Activated CD4-positive, alpha-beta T cell treated with anti-CD3 and anti-CD28 coated beads, Interleukin-2, amount 10 ng/mL, durations not matched to agents 24 days and 14 days (primary cell): Measurements from ENCODE around the gene HLF. TPM values are rescaled to one million over a fixed set of nuclear protein-coding genes. Genes with fewer than 3 reads are reported as not detected.

Experiments used
- DNase-seq: peaks from one replicate; pipeline ENCODE4 v3.0.0; 2022
- H3K27ac Mint-ChIP-seq: one replicate; pipeline ENCODE4 v1.8.0; 2022; ENCODE audit warnings: mild to moderate bottlenecking, mixed read lengths
- H3K27me3 Mint-ChIP-seq: one replicate; pipeline ENCODE4 v1.8.0; 2022; ENCODE audit warnings: mixed read lengths
- H3K36me3 Mint-ChIP-seq: one replicate; pipeline ENCODE4 v1.8.0; 2022; ENCODE audit warnings: low read depth, mild to moderate bottlenecking, mixed read lengths
- H3K4me1 Mint-ChIP-seq: one replicate; pipeline ENCODE4 v1.8.0; 2021; ENCODE audit warnings: mixed read lengths
- H3K4me3 Mint-ChIP-seq: one replicate; pipeline ENCODE4 v1.8.0; 2022; ENCODE audit warnings: mild to moderate bottlenecking, moderate library complexity, mixed read lengths
- H3K9me3 Mint-ChIP-seq: one replicate; pipeline ENCODE4 v1.8.0; 2021; ENCODE audit warnings: mixed read lengths
- intact Hi-C: fragments of 100-400 bp; cut with micrococcal nuclease; formaldehyde crosslinking; loops from one replicate; pipeline ENCODE4 v1.15.1; 2023
- total RNA-seq: library from RNA; stranded (reverse); gene quantifications from 2 replicates; pipeline ENCODE4 v1.2.3, GENCODE V29; 2022

Gene HLF
- total RNA-seq, 1 donor from 2014 or later, result 1.3 TPM

DNA sequence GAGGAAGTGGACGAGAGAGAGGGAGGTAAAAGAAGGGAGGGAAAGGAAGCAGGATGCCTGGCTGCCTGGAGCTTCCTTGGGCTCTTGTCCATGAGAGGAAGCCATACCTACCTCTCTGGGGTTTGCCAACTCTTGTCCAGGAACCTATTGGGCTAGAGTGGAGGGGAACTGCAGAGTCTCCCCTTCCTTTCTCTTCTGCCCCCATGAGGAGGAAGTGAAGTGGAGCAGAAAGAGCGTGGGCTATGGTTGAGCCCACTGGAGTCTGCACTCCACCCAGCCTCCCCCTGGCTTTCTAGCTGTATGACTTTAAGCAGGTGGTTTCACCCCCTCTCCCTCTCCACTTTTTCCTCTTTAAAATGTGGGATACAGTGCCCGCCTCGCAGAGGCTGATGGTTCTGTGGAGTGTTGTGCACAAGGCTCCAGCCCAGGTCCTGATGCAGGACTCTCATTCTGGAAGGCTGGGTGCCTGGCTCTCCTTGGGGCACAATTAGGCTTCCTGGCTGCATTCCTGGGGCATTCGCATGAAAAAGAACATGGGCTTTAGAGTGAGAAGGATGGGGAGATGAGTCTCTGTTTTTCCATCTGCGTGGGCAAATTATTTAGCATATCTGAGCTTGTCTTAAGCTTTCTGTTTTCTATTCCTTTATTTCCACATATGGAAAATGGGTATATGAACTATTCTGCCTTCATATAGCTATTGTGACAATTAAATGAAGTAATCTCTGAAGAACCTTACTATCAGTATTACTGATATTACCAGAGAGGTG, 40.7 kb downstream of the HLF start:
- no peaks in the 10 kb centered on the region for H3K9me3 Mint-ChIP-seq
- DNase-seq, result no peak
- no peak overlapping the region for H3K27ac Mint-ChIP-seq
- H3K36me3 Mint-ChIP-seq, result no peaks in the 10 kb centered on the region
- peaks cover 7% of the 10 kb centered on the region for H3K27me3 Mint-ChIP-seq
- H3K4me1 Mint-ChIP-seq, result peaks cover 2% of the 10 kb centered on the region
- intact Hi-C loops, result no loop called here
- no peak overlapping the region for H3K4me3 Mint-ChIP-seq

- H3K4me1 Mint-ChIP-seq, result peaks cover 2% of the 10 kb centered on the region
- no peaks in the 10 kb centered on the region for H3K36me3 Mint-ChIP-seq
- H3K9me3 Mint-ChIP-seq, result no peaks in the 10 kb centered on the region
- H3K27ac Mint-ChIP-seq, result no peak overlapping the region
- no peak for DNase-seq
- intact Hi-C loops, result no loop called here
- no peak overlapping the region for H3K4me3 Mint-ChIP-seq
- peaks cover 7% of the 10 kb centered on the region for H3K27me3 Mint-ChIP-seq
These were observed 43.1 kb downstream of the HLF start for GRCh38 chr17:55307879-55308278.

- Mint-ChIP-seq H3K36me3 (no peaks in the 10 kb centered on the region), H3K9me3 (no peaks in the 10 kb centered on the region), H3K4me3 (no peak overlapping the region), H3K27me3 (peaks cover 7% of the 10 kb centered on the region), H3K4me1 (no peaks in the 10 kb centered on the region), H3K27ac (no peak overlapping the region)
- DNase-seq, result no peak
- intact Hi-C loops, result no loop called here
These were observed 44.0 kb downstream of the HLF start for GRCh38 chr17:55308613-55309391.

GRCh38 chr17:55311767-55312375, 47.1 kb downstream of the HLF start:
- Mint-ChIP-seq H3K27me3 (peaks cover 7% of the 10 kb centered on the region), H3K4me3 (no peak overlapping the region), H3K4me1 (peaks cover 15% of the 10 kb centered on the region), H3K27ac (no peak overlapping the region), H3K9me3 (no peaks in the 10 kb centered on the region), H3K36me3 (no peaks in the 10 kb centered on the region)
- no peak for DNase-seq
- intact Hi-C loops, result no loop called here

DNA sequence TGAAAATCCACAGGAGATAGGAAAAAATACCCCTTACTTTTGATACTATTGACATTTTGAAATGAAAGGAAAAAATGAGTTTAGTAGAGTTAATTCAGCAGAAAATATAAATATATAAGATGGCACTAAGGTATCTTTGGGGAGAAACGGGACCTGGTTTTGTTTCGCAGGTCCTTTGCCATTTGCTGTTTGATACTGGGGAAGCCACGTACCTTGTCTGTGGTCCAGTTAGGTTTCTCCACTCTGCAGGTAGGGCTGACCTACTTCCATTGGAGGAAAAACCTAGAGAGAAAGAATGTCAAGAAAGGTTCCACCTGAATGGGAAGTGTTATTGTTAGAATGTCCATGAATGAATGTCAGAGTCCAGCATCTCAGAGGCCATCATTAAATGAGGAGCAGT, 48.1 kb downstream of the HLF start:
- intact Hi-C loops, result no loop called here
- Mint-ChIP-seq H3K4me3 (no peak overlapping the region), H3K9me3 (no peaks in the 10 kb centered on the region), H3K36me3 (no peaks in the 10 kb centered on the region), H3K27me3 (peaks cover 7% of the 10 kb centered on the region), H3K27ac (no peak overlapping the region), H3K4me1 (peaks cover 15% of the 10 kb centered on the region)
- DNase-seq, result no peak

DNA sequence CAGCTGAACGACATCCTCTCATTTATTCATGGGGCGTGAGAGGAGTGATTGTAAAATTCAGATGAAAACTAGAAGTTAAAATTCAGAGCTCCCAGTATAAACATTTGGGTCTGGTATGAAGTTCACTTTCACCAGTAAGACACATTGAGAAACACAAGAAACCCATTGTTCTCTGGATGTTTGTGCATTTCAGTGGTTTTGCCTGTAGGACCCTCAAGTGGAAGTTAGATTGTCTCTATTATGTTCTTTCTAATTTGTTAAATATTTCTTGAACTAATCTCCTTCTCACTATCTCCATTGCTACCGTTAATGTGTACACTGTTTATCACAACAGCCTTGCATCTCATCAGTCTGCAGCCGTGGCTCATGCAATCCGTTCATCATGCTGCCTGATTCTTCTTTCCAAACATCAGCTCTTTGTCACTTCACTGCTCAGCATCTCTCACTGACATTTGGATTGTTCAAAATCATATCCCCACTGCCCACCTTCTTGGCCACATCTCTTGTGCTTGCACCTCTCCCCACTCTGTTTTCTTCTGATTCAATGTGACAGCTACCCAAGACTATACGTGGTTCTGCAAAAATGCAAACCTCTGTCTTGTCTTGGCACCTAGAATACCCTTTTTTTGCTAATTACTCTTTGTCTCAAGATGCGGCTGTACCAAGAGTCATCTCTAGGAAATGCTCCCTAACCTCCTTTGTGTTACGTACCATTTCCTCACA, 49.5 kb downstream of the HLF start:
- Mint-ChIP-seq H3K9me3 (no peaks in the 10 kb centered on the region), H3K4me1 (peaks cover 15% of the 10 kb centered on the region), H3K27ac (peak overlapping the region; percentile 82), H3K4me3 (peak overlapping the region; percentile 24), H3K36me3 (no peaks in the 10 kb centered on the region), H3K27me3 (peaks cover 7% of the 10 kb centered on the region)
- intact Hi-C loops, result no loop called here
- no peak for DNase-seq

DNA sequence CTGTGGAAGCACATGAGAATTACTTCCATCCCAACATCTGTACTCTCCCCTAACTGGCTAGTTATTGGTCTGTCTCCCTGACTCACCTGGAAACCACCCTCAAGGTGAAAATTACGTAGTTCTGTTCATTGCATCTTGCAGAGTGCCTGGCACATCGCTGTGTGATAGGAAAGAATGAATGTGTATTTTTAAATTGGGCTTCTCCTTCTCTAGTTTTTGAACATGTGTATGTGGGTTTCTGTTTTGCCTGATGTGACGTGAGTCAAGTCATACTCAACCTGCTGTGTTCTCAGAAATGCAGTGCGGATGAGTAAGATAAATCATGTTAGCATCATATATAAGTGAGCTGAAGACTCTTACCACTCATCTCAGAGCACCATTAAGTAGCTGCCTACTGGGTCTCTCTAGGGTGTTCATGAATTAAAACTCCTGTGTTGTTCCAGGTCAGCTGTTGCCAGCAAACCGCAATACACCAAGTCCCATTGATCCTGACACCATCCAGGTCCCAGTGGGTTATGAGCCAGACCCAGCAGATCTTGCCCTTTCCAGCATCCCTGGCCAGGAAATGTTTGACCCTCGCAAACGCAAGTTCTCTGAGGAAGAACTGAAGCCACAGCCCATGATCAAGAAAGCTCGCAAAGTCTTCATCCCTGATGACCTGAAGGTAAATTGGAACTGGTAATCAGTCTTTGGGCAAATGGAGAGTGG, 50.2 kb downstream of the HLF start:
- Mint-ChIP-seq H3K27me3 (peaks cover 3% of the 10 kb centered on the region), H3K4me3 (peak overlapping the region; percentile 25), H3K27ac (peak overlapping the region; percentile 82), H3K4me1 (peaks cover 15% of the 10 kb centered on the region), H3K9me3 (no peaks in the 10 kb centered on the region), H3K36me3 (no peaks in the 10 kb centered on the region)
- intact Hi-C loops, result loop anchor here (1.0 kb wide), 1 partner anchor 29 kb away; no protein-coding TSS in a partner anchor
- peak; percentile 74 for DNase-seq

GRCh38 chr17:55316499-55316898, 51.7 kb downstream of the HLF start:
- H3K36me3 Mint-ChIP-seq, result no peaks in the 10 kb centered on the region
- DNase-seq, result no peak
- intact Hi-C loops, result no loop called here
- H3K27me3 Mint-ChIP-seq, result peaks cover 2% of the 10 kb centered on the region
- peaks cover 15% of the 10 kb centered on the region for H3K4me1 Mint-ChIP-seq
- H3K9me3 Mint-ChIP-seq, result no peaks in the 10 kb centered on the region
- no peak overlapping the region for H3K27ac Mint-ChIP-seq
- no peak overlapping the region for H3K4me3 Mint-ChIP-seq

GRCh38 chr17:55317284-55317683, 52.5 kb downstream of the HLF start:
- H3K4me1 Mint-ChIP-seq, result peaks cover 15% of the 10 kb centered on the region
- peaks cover 2% of the 10 kb centered on the region for H3K27me3 Mint-ChIP-seq
- H3K4me3 Mint-ChIP-seq, result no peak overlapping the region
- no peak for DNase-seq
- intact Hi-C loops, result no loop called here
- no peaks in the 10 kb centered on the region for H3K9me3 Mint-ChIP-seq
- no peak overlapping the region for H3K27ac Mint-ChIP-seq
- H3K36me3 Mint-ChIP-seq, result no peaks in the 10 kb centered on the region

DNA sequence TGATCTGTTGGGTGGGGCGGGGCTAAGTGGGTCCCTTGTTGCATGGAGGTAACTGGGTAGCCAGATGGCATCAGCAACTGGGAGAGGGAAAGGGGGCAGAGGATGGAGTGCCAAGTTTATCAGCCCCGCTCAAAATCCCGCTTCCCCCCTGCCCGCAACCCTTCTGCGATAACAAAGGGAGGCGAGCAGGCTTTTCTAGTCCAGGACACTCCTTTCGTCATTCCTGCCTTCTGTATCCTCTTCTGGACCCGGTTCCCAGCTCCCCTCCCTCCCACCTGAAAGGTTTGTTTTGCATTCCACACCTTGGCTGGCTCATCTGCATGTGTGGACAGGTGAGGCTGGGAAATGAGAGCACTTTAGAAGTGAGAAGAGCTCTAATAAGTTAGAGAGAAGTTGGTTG, 53.3 kb downstream of the HLF start:
- H3K27ac Mint-ChIP-seq, result no peak overlapping the region
- no peaks in the 10 kb centered on the region for H3K36me3 Mint-ChIP-seq

GRCh38 chr17:55318715-55319487, 54.1 kb downstream of the HLF start:
- intact Hi-C loops, result no loop called here
- no peaks in the 10 kb centered on the region for H3K9me3 Mint-ChIP-seq
- no peak for DNase-seq
- H3K4me1 Mint-ChIP-seq, result peaks cover 15% of the 10 kb centered on the region
- H3K27me3 Mint-ChIP-seq, result peaks cover 2% of the 10 kb centered on the region
- no peak overlapping the region for H3K4me3 Mint-ChIP-seq
- H3K27ac Mint-ChIP-seq, result no peak overlapping the region
- no peaks in the 10 kb centered on the region for H3K36me3 Mint-ChIP-seq

More for the DNA sequence above, 53.3 kb downstream of the HLF start:
- no peaks in the 10 kb centered on the region for H3K9me3 Mint-ChIP-seq
- H3K27me3 Mint-ChIP-seq, result peaks cover 2% of the 10 kb centered on the region
- intact Hi-C loops, result no loop called here
- DNase-seq, result no peak
- peaks cover 15% of the 10 kb centered on the region for H3K4me1 Mint-ChIP-seq
- no peak overlapping the region for H3K4me3 Mint-ChIP-seq

DNA sequence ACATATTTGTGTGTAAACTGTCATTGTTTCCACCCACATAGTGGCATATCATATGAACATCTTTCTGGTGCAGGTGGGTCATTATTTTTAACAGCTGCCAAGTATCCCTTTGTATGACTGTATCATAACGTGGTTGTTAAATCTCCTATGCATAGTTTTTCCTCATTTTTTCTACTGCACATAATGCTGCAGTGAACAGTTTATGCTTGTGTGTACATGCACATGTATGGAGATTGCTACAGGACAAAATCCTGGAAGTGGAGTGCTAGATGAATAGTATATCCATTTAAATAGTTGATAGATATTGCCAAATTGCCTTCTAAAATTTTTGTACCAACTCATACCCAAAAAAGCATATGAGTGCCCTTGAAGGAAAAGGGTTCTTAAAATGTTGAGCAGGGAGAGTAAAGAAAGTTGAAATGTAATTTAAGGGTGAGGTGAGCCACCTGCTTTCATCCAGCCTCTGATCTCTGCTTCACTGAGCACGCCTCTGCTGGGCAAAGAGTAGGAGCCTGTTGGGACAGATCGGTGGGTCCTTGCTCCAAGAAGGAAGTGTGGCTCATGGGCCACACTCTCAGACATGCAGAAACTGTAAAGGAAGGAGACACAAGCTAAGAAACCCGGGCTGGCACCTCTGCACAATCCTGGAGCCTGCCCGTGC, 55.3 kb downstream of the HLF start:
- Mint-ChIP-seq H3K4me1 (peaks cover 7% of the 10 kb centered on the region), H3K27me3 (peaks cover 2% of the 10 kb centered on the region), H3K4me3 (no peak overlapping the region), H3K9me3 (no peaks in the 10 kb centered on the region), H3K27ac (no peak overlapping the region), H3K36me3 (no peaks in the 10 kb centered on the region)
- intact Hi-C loops, result no loop called here
- DNase-seq, result no peak
